Gastroesophageal sphincter (tissue), 3 donors: ENCODE data around the gene APBB3.

Experiments
- CTCF ChIP-seq, 4 experiments: fragments of 200-600 bp in 2 of 4; fragments of 450-650 bp in 2 of 4; sonication (generic) in 1 of 4; IDR thresholded peaks; one replicate each; pipeline ENCODE4 v1.5.1; 2017 to 2019; ENCODE audit warnings: antibody characterized with exemption in 4 of 4, mild to moderate bottlenecking in 2 of 4, moderate library complexity in 2 of 4
- EP300 ChIP-seq: sonication (generic); formaldehyde crosslinking; IDR thresholded peaks from one replicate; pipeline ENCODE4 v1.6.1; 2017; ENCODE audit warnings: antibody characterized with exemption, mild to moderate bottlenecking
- POLR2A ChIP-seq, 2 donors: fragments of 450-650 bp; IDR thresholded peaks; one replicate each; pipeline ENCODE4 v1.6.1; 2017; ENCODE audit warnings: antibody characterized with exemption in 2 of 2, mild to moderate bottlenecking in 2 of 2, moderate library complexity in 1 of 2
- POLR2AphosphoS5 ChIP-seq: sonication (generic); formaldehyde crosslinking; IDR thresholded peaks from one replicate; pipeline ENCODE4 v1.6.1; 2017; ENCODE audit warnings: antibody characterized with exemption

- TF ChIP-seq CTCF (IDR thresholded peaks at IDR 0.05): no peak
- no peak for TF ChIP-seq POLR2AphosphoS5
- TF ChIP-seq POLR2A (IDR thresholded peaks at IDR 0.05): no peak
- no peak for TF ChIP-seq EP300
Observed at GRCh38 chr5:140563596-140563995, 802 bp downstream of the APBB3 start.
